Liver (tissue), 9 donors: ENCODE measurements around the gene NUBPL. TPM values are rescaled to one million over a fixed set of nuclear protein-coding genes. Genes with fewer than 3 reads are reported as not detected.

ENCODE experiments used
- DNase-seq: peaks from one replicate; pipeline ENCODE4 v3.0.0-alpha.2; 2017; ENCODE audit warnings: low spot score
- H3K27ac ChIP-seq, 2 donors: one replicate each; pipeline ENCODE4 v1.7.0; 2013; ENCODE audit warnings: inconsistent platforms in 2 of 2, low read length in 2 of 2, control low read depth in 1 of 2, low read depth in 1 of 2, mild to moderate bottlenecking in 1 of 2
- H3K27me3 ChIP-seq, 4 donors: one replicate each; pipeline versions ENCODE4 v1.6.1 to v1.7.0; 2013; ENCODE audit warnings: low read length in 3 of 4, inconsistent platforms in 1 of 4, mild to moderate bottlenecking in 1 of 4, moderate library complexity in 1 of 4; ENCODE audit not compliant: control insufficient read depth in 4 of 4, insufficient read depth in 4 of 4
- H3K36me3 ChIP-seq, 4 donors: one replicate each; pipeline versions ENCODE4 v1.6.1 to v1.7.0; 2013; ENCODE audit warnings: low read length in 3 of 4, mild to moderate bottlenecking in 3 of 4, low read depth in 1 of 4, moderate library complexity in 1 of 4; ENCODE audit not compliant: control insufficient read depth in 4 of 4, insufficient read depth in 3 of 4
- H3K4me1 ChIP-seq, 4 donors: one replicate each; pipeline versions ENCODE4 v1.6.1 to v1.7.0; 2013; ENCODE audit warnings: low read length in 3 of 4, mild to moderate bottlenecking in 3 of 4, moderate library complexity in 1 of 4; ENCODE audit not compliant: control insufficient read depth in 4 of 4, insufficient read depth in 4 of 4
- H3K4me3 ChIP-seq, 3 donors: one replicate each; pipeline versions ENCODE4 v1.6.1 to v1.7.0; 2013; ENCODE audit warnings: low read length in 3 of 3, control low read depth in 1 of 3, low read depth in 1 of 3, mild to moderate bottlenecking in 1 of 3
- H3K9ac ChIP-seq, 2 donors: one replicate each; pipeline ENCODE4 v1.7.0; 2013; ENCODE audit warnings: low read length in 2 of 2, mild to moderate bottlenecking in 2 of 2, moderate library complexity in 2 of 2, control low read depth in 1 of 2, low read depth in 1 of 2
- H3K9me3 ChIP-seq, 4 donors: one replicate each; pipeline versions ENCODE4 v1.6.1 to v1.7.0; 2013; ENCODE audit warnings: low read length in 3 of 4; ENCODE audit not compliant: control insufficient read depth in 4 of 4
- ATF3 ChIP-seq: IDR thresholded peaks from 2 replicates; pipeline ENCODE4 v1.6.1; 2016; ENCODE audit warnings: antibody characterized with exemption
- EGR1 ChIP-seq, 2 donors: IDR thresholded peaks; 2 replicates each; pipeline ENCODE4 v1.6.1; 2016 to 2018; ENCODE audit warnings: antibody characterized with exemption in 2 of 2, low read depth in 2 of 2
- FOXA1 ChIP-seq: IDR thresholded peaks from 2 replicates; pipeline ENCODE4 v1.6.1; 2016; ENCODE audit warnings: antibody characterized with exemption
- FOXA2 ChIP-seq: IDR thresholded peaks from 2 replicates; pipeline ENCODE4 v1.6.1; 2016; ENCODE audit warnings: antibody characterized with exemption
- GABPA ChIP-seq, 2 donors: IDR thresholded peaks in 1 of 2; conservative IDR thresholded peaks in 1 of 2; 2 replicates each; pipeline ENCODE4 v1.6.1; 2016; ENCODE audit warnings: antibody characterized with exemption in 2 of 2, mild to moderate bottlenecking in 1 of 2, moderate library complexity in 1 of 2
- HNF4A ChIP-seq, 2 donors: conservative IDR thresholded peaks; 2 replicates each; pipeline ENCODE4 v1.6.1; 2016; ENCODE audit warnings: antibody characterized with exemption in 2 of 2, mild to moderate bottlenecking in 2 of 2
- HNF4G ChIP-seq: IDR thresholded peaks from 2 replicates; pipeline ENCODE4 v1.6.1; 2016; ENCODE audit warnings: antibody characterized with exemption
- JUND ChIP-seq, 2 donors: IDR thresholded peaks; 2 replicates each; pipeline ENCODE4 v1.6.1; 2016; ENCODE audit warnings: antibody characterized with exemption in 2 of 2
- MAX ChIP-seq: IDR thresholded peaks from 2 replicates; pipeline ENCODE4 v1.6.1; 2016; ENCODE audit warnings: antibody characterized with exemption
- NR2F2 ChIP-seq: IDR thresholded peaks from 2 replicates; pipeline ENCODE4 v1.6.1; 2016; ENCODE audit warnings: antibody characterized with exemption
- RAD21 ChIP-seq, 2 donors: IDR thresholded peaks; 2 replicates each; pipeline ENCODE4 v1.6.1; 2016; ENCODE audit warnings: antibody characterized with exemption in 2 of 2, mild to moderate bottlenecking in 2 of 2
- REST ChIP-seq: IDR thresholded peaks from 2 replicates; pipeline ENCODE4 v1.6.1; 2016; ENCODE audit warnings: antibody characterized with exemption, mild to moderate bottlenecking
- RXRA ChIP-seq, 2 donors: IDR thresholded peaks; 2 replicates each; pipeline ENCODE4 v1.6.1; 2017 to 2018; ENCODE audit warnings: antibody characterized with exemption in 2 of 2, mild to moderate bottlenecking in 1 of 2
- SP1 ChIP-seq: IDR thresholded peaks from 2 replicates; pipeline ENCODE4 v1.6.1; 2018; ENCODE audit warnings: antibody characterized with exemption, mild to moderate bottlenecking
- TAF1 ChIP-seq: conservative IDR thresholded peaks from 2 replicates; pipeline ENCODE4 v1.6.1; 2016; ENCODE audit warnings: antibody characterized with exemption, mild to moderate bottlenecking
- YY1 ChIP-seq: IDR thresholded peaks from 2 replicates; pipeline ENCODE4 v1.6.1; 2016; ENCODE audit warnings: antibody characterized with exemption, mild to moderate bottlenecking
- ZBTB33 ChIP-seq: IDR thresholded peaks from 2 replicates; pipeline ENCODE4 v1.6.1; 2016; ENCODE audit warnings: antibody characterized with exemption
- WGBS: extraction: QIAGEN DNeasy Blood & Tissue Kit; methylation state at CpG from one replicate; pipeline ENCODE4 v1.1.7; 2013; 5-methylcytosine and 5-hydroxymethylcytosine counted together
- polyA plus RNA-seq, 2 donors: library from polyadenylated mRNA; stranded (reverse) in 1 of 2; unstranded in 1 of 2; fragments of 200-250 nt in 1 of 2; fragments of >200 nt in 1 of 2; fragmentation: Nextera tagmentation in 1 of 2; extraction: Ambion mirVana in 1 of 2; gene quantifications; one replicate each; pipeline versions ENCODE4 v1.2.1 to v1.2.3, GENCODE V29; 2013 to 2015
- total RNA-seq, 2 donors: library from RNA; depleted of rRNA; stranded (reverse); fragments of >200 nt; gene quantifications; one replicate each; pipeline ENCODE4 v1.2.3, GENCODE V29; 2014
- TF ChIP-seq, protein P1 (sequence below): fragments of 150-350 bp; IDR thresholded peaks from 2 replicates; pipeline ENCODE4 v1.5.1; 2017; ENCODE audit warnings: improper control_type of control experiment, low read depth, low read length; ENCODE audit not compliant: missing input control
- donor health status: healthy.
- donor health status: healthy.
- donor health status: healthy.
- donor health status: healthy.
- donor health status: healthy.

NUBPL gene
- total and polyA plus RNA-seq, 4 donors, result 4.2 to 9.3 (median 6.7) TPM

GRCh38 chr14:31717294-31718085 is 156.3 kb downstream of the NUBPL start:
- no peaks in the 10 kb centered on the region for H3K27me3 ChIP-seq
- H3K4me1 ChIP-seq, result peaks cover 1 to 12% (median 7%) of the 10 kb centered on the region in 4 donors
- TF ChIP-seq SP1 (no peak), MAX (no peak), TAF1 (no peak), HNF4A (conservative IDR thresholded peaks at IDR 0.05) (peak; percentile 42 to 45), NR2F2 (no peak), YY1 (peak; percentile 61), HNF4G (no peak), GABPA (IDR thresholded peaks at IDR 0.05 in 1 of 2, conservative IDR thresholded peaks at IDR 0.05 in 1 of 2) (no peak), FOXA1 (no peak), REST (no peak), RAD21 (IDR thresholded peaks at IDR 0.05) (peak; percentile 40 to 43), ZBTB33 (peak; percentile 20), FOXA2 (peak; percentile 49), RXRA (IDR thresholded peaks at IDR 0.05) (peak in 1 of 2 donors; percentile 64), ATF3 (no peak), JUND (IDR thresholded peaks at IDR 0.05) (peak in 1 of 2 donors; percentile 34), EGR1 (IDR thresholded peaks at IDR 0.05; ENCODE audit: low read depth in 2 of 2) (no peak)
- TF ChIP-seq, protein P1, sequence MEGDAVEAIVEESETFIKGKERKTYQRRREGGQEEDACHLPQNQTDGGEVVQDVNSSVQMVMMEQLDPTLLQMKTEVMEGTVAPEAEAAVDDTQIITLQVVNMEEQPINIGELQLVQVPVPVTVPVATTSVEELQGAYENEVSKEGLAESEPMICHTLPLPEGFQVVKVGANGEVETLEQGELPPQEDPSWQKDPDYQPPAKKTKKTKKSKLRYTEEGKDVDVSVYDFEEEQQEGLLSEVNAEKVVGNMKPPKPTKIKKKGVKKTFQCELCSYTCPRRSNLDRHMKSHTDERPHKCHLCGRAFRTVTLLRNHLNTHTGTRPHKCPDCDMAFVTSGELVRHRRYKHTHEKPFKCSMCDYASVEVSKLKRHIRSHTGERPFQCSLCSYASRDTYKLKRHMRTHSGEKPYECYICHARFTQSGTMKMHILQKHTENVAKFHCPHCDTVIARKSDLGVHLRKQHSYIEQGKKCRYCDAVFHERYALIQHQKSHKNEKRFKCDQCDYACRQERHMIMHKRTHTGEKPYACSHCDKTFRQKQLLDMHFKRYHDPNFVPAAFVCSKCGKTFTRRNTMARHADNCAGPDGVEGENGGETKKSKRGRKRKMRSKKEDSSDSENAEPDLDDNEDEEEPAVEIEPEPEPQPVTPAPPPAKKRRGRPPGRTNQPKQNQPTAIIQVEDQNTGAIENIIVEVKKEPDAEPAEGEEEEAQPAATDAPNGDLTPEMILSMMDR, result no peak
- H3K27ac ChIP-seq, result peak overlapping the region; percentile 15 to 29
- H3K36me3 ChIP-seq, result no peaks in the 10 kb centered on the region
- H3K9me3 ChIP-seq, result no peaks in the 10 kb centered on the region
- H3K9ac ChIP-seq, result no peak overlapping the region
- no peak overlapping the region for H3K4me3 ChIP-seq
- 28% methylated on average over 3 of the region's 3 CpGs for WGBS
- DNase-seq, result no peak
